Spinal cord (tissue), 10 donors: ENCODE measurements around the gene NINJ2. TPM values are rescaled to one million over a fixed set of nuclear protein-coding genes. Genes with fewer than 3 reads are reported as not detected.

ENCODE experiments used
- DNase-seq, 6 donors: peaks; one replicate each; pipeline versions ENCODE4 v3.0.0 to v3.0.0-alpha.2; 2013 to 2015; ENCODE audit warnings: low spot score in 6 of 6, low read depth in 4 of 6
- H3K27ac ChIP-seq: one replicate; pipeline ENCODE4 v1.5.1; 2013; ENCODE audit warnings: low read depth, low read length, control low read depth
- H3K27me3 ChIP-seq: one replicate; pipeline ENCODE4 v1.6.1; 2013; ENCODE audit warnings: low read length; ENCODE audit not compliant: control insufficient read depth, insufficient read depth
- H3K36me3 ChIP-seq: one replicate; pipeline ENCODE4 v1.6.1; 2013; ENCODE audit warnings: low read length; ENCODE audit not compliant: control insufficient read depth, insufficient read depth
- H3K4me1 ChIP-seq: one replicate; pipeline ENCODE4 v1.6.1; 2013; ENCODE audit warnings: low read length; ENCODE audit not compliant: control insufficient read depth, insufficient read depth
- H3K4me3 ChIP-seq: one replicate; pipeline ENCODE4 v1.5.1; 2013; ENCODE audit warnings: low read depth, low read length, control low read depth
- H3K9me3 ChIP-seq: one replicate; pipeline ENCODE4 v1.6.1; 2013; ENCODE audit warnings: low read length; ENCODE audit not compliant: control insufficient read depth, insufficient read depth
- WGBS: methylation state at CpG from one replicate; pipeline ENCODE4 v1.1.5; 2013; ENCODE audit warnings: missing lambda C conversion rate; ENCODE audit not compliant: insufficient coverage; 5-methylcytosine and 5-hydroxymethylcytosine counted together
- polyA plus RNA-seq, 2 donors: library from polyadenylated mRNA; unstranded; fragments of 120-200 nt; gene quantifications; one replicate each; pipeline ENCODE4 v1.2.1, GENCODE V29; 2013; ENCODE audit not compliant: insufficient read length in 2 of 2
- total RNA-seq, 2 donors: library from RNA; depleted of rRNA in 1 of 2; stranded (reverse); fragments of 120-200 nt in 1 of 2; fragments of >200 nt in 1 of 2; gene quantifications; one replicate each; pipeline versions ENCODE4 v1.2.3 to v1.2.4, GENCODE V29; 2013 to 2014
- donor health status: healthy.

Gene NINJ2
- total and polyA plus RNA-seq, 4 donors, result 5.4 to 6.2 (median 6.0) TPM

DNA sequence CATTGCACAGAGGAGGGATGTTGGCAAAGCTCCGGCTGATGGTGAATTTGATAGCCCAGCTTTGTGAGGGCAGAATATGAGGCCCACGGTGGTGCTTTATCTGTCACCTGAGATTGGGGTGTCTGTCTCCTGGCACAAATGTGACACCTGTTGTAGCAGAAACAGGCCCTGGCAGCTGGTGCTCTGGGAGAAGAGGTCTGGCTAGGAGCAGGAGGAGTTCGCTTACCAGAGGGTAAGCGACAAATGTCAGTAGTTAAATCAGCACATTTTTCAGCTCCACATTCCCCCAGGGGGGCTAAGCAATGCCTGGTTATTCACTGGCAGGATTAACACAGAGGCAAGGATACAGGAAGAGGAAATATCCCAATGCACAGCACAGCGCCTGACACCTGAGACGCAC is 132.4 kb downstream of the NINJ2 start:
- DNase-seq, result no peak
- H3K27me3 ChIP-seq, result no peaks in the 10 kb centered on the region
- peaks cover 6% of the 10 kb centered on the region for H3K9me3 ChIP-seq
- no peak overlapping the region for H3K4me3 ChIP-seq
- H3K27ac ChIP-seq, result no peak overlapping the region
- H3K4me1 ChIP-seq, result no peaks in the 10 kb centered on the region
- 98% methylated on average over 4 of the region's 6 CpGs for WGBS
- H3K36me3 ChIP-seq, result no peaks in the 10 kb centered on the region

- Histone ChIP-seq H3K27ac (no peak overlapping the region), H3K27me3 (no peaks in the 10 kb centered on the region), H3K4me1 (no peaks in the 10 kb centered on the region), H3K9me3 (peaks cover 6% of the 10 kb centered on the region), H3K36me3 (no peaks in the 10 kb centered on the region), H3K4me3 (no peak overlapping the region)
- WGBS, result 73% methylated on average over 1 of the region's 6 CpGs
- no peak for DNase-seq
Observed at GRCh38 chr12:530308-530707, 132.9 kb downstream of the NINJ2 start.

- DNase-seq, result no peak
- Histone ChIP-seq H3K27me3 (no peaks in the 10 kb centered on the region), H3K4me1 (no peaks in the 10 kb centered on the region), H3K4me3 (no peak overlapping the region), H3K9me3 (peaks cover 6% of the 10 kb centered on the region), H3K36me3 (no peaks in the 10 kb centered on the region), H3K27ac (no peak overlapping the region)
- 86% methylated on average over 3 of the region's 4 CpGs for WGBS
Observed at GRCh38 chr12:527729-528128, 135.5 kb downstream of the NINJ2 start.

DNA sequence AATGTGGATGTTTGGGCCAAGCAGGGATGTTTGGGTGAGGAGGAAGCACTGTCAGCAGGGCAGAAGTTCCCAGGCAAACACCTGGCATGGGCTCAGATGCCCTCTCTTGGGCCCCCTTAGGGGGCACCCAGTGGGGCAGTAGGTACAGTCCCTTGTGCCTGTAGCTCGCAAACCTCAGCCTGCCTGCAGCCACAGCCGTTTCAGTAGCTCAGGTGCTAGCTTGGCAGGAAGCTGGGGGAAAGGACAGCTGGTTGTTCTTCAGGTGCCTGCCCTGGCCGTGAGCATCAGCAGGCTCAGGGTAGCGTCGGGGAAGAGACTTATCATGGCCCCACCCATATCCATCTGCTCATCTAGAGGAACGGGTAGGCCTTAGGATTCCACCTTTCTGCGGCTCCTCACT is 136.0 kb downstream of the NINJ2 start:
- 92% methylated on average over 6 of the region's 7 CpGs for WGBS
- Histone ChIP-seq H3K36me3 (no peaks in the 10 kb centered on the region), H3K4me1 (no peaks in the 10 kb centered on the region), H3K27me3 (no peaks in the 10 kb centered on the region), H3K27ac (no peak overlapping the region), H3K4me3 (no peak overlapping the region), H3K9me3 (peaks cover 6% of the 10 kb centered on the region)
- DNase-seq, result no peak

- no peak overlapping the region for H3K27ac ChIP-seq
- H3K36me3 ChIP-seq, result no peaks in the 10 kb centered on the region
- DNase-seq, result no peak
- H3K27me3 ChIP-seq, result no peaks in the 10 kb centered on the region
- no peak overlapping the region for H3K4me3 ChIP-seq
- 92% methylated on average over 5 of the region's 6 CpGs for WGBS
- peaks cover 6% of the 10 kb centered on the region for H3K9me3 ChIP-seq
- no peaks in the 10 kb centered on the region for H3K4me1 ChIP-seq
Observed at GRCh38 chr12:526089-526488, 137.2 kb downstream of the NINJ2 start.

DNA sequence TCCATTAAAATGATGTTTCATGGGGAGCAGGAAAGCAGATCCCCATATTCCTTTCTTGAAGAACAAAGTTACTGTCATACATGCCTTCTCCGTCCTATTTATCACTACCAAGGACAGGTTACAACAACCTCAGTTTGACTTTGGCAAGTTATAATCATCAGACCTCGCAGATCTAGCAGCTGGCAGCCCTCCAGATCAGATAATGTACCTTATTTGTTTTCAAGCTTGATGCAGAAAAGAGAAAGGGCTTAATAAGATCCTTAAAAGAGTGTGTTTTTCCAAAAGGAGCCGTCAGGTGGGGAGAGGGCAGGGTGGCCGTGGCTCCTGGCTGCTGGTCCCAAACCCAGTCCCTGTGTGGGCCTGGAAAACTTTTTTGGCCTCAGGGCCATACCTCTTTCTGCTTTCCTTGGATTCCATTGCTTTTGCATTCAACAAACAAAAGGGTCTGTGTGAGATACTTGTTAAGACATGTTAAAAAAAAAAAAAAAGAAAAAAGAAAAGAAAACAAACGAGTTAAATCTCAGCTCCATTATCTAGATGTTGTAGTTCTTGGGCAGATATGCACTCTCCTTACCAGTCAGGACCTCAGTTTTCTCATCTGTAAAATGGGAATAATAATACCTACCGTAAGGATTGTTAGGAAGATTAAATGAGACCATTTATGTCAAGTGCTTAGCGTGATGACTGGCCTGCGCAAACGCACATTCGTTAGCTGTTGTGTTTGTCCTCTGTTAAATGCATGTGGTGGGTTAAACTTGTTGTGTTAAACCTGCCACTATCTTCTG is 138.9 kb downstream of the NINJ2 start:
- Histone ChIP-seq H3K9me3 (peaks cover 4% of the 10 kb centered on the region), H3K4me3 (no peak overlapping the region), H3K36me3 (no peaks in the 10 kb centered on the region), H3K4me1 (no peaks in the 10 kb centered on the region), H3K27ac (no peak overlapping the region), H3K27me3 (no peaks in the 10 kb centered on the region)
- DNase-seq, result no peak
- WGBS, result 93% methylated on average over 5 of the region's 10 CpGs

- no peaks in the 10 kb centered on the region for H3K4me1 ChIP-seq
- no peaks in the 10 kb centered on the region for H3K36me3 ChIP-seq
- WGBS, result 66% methylated on average over 5 of the region's 7 CpGs
- H3K9me3 ChIP-seq, result no peaks in the 10 kb centered on the region
- no peak overlapping the region for H3K4me3 ChIP-seq
- no peak overlapping the region for H3K27ac ChIP-seq
- no peak for DNase-seq
- no peaks in the 10 kb centered on the region for H3K27me3 ChIP-seq
Observed at GRCh38 chr12:522692-523378, 140.4 kb downstream of the NINJ2 start.

GRCh38 chr12:520119-520518 is 143.1 kb downstream of the NINJ2 start:
- Histone ChIP-seq H3K27ac (no peak overlapping the region), H3K9me3 (no peaks in the 10 kb centered on the region), H3K27me3 (no peaks in the 10 kb centered on the region), H3K4me1 (no peaks in the 10 kb centered on the region), H3K4me3 (no peak overlapping the region), H3K36me3 (no peaks in the 10 kb centered on the region)
- WGBS, result no CpG with 5 or more reads among the region's 2 CpGs
- no peak for DNase-seq

- no peaks in the 10 kb centered on the region for H3K9me3 ChIP-seq
- WGBS, result no CpG with 5 or more reads among the region's 3 CpGs
- no peaks in the 10 kb centered on the region for H3K36me3 ChIP-seq
- H3K4me3 ChIP-seq, result no peak overlapping the region
- H3K4me1 ChIP-seq, result no peaks in the 10 kb centered on the region
- H3K27me3 ChIP-seq, result no peaks in the 10 kb centered on the region
- no peak overlapping the region for H3K27ac ChIP-seq
- no peak for DNase-seq
Observed at GRCh38 chr12:517538-517937, 145.7 kb downstream of the NINJ2 start.
